ENCODE results near the gene CORO2A.

The CORO2A gene

GRCh38 chr9:98172604-98173003 lies 19.8 kb downstream of the CORO2A start (continued):
- TF ChIP-seq ZBTB26 (tag by site-specific recombination; optimal IDR thresholded peaks at IDR 0.05) (no peak), SETDB1 (IDR thresholded peaks at IDR 0.05; ENCODE audit: insufficient read length, low read length) (no peak), ZNF184 (tag by site-specific recombination; IDR thresholded peaks at IDR 0.05) (no peak), ZNF211 (tag by site-specific recombination; IDR thresholded peaks at IDR 0.05; ENCODE audit: low read depth) (no peak), ZFP41 (tag by site-specific recombination; IDR thresholded peaks at IDR 0.05; ENCODE audit: borderline replicate concordance) (no peak), ZNF133 (tag by site-specific recombination; IDR thresholded peaks at IDR 0.05) (no peak), BCL6B (tag by site-specific recombination; IDR thresholded peaks at IDR 0.05) (no peak), IKZF3 (tag by site-specific recombination; IDR thresholded peaks at IDR 0.05) (peak; percentile 74), TCF7L2 (IDR thresholded peaks at IDR 0.05; ENCODE audit: borderline replicate concordance, low read depth, low read length) (no peak), ATF2 (tag by site-specific recombination; IDR thresholded peaks at IDR 0.05; ENCODE audit: low read depth) (no peak), WT1 (tag by site-specific recombination; IDR thresholded peaks at IDR 0.05) (peak; percentile 66), ZNF280D (tag by site-specific recombination; IDR thresholded peaks at IDR 0.05) (no peak), ZNF138 (tag by site-specific recombination; IDR thresholded peaks at IDR 0.05; ENCODE audit: borderline replicate concordance) (no peak), ZSCAN23 (tag by site-specific recombination; IDR thresholded peaks at IDR 0.05) (no peak), ZNF449 (tag by site-specific recombination; IDR thresholded peaks at IDR 0.05) (no peak), ZNF837 (tag by site-specific recombination; IDR thresholded peaks at IDR 0.05) (no peak), PATZ1 (tag by site-specific recombination; IDR thresholded peaks at IDR 0.05) (peak; percentile 21; the same call in 1 of the 2 replicates), ZNF221 (tag by site-specific recombination; IDR thresholded peaks at IDR 0.05; ENCODE audit: borderline replicate concordance) (no peak), ZNF704 (tag by site-specific recombination; IDR thresholded peaks at IDR 0.05) (no peak), ZNF660 (tag by site-specific recombination; IDR thresholded peaks at IDR 0.05) (peak; percentile 96), ZBTB48 (tag by site-specific recombination; IDR thresholded peaks at IDR 0.05) (no peak), YY1 (tag by site-specific recombination; IDR thresholded peaks at IDR 0.05) (no peak), ZNF324 (tag by site-specific recombination; IDR thresholded peaks at IDR 0.05) (no peak), ZNF521 (tag by site-specific recombination; IDR thresholded peaks at IDR 0.05) (no peak), BCL11B (tag by site-specific recombination; IDR thresholded peaks at IDR 0.05; ENCODE audit: low read depth) (no peak), ZNF121 (tag by site-specific recombination; IDR thresholded peaks at IDR 0.05) (no peak)
